NK-92 treated with Interleukin-12 subunit alpha and Interleukin-12 subunit beta, amount 100 ng/mL, for 24 hours (cell line): ENCODE data around the gene HTR2A.
"Not testable (repeated sequence)": the region's sequence is repeated elsewhere in the genome, so short reads cannot be mapped to it uniquely, and the experiment has no call there.

Source experiments
- DNase-seq: peaks from one replicate; lab custom pipeline; 2025; lab: John Stamatoyannopoulos, UW

The HTR2A gene

GRCh38 chr13:46804921-46805320, 91.9 kb downstream of the HTR2A start:
- not testable (repeated sequence) for DNase-seq

GRCh38 chr13:46804391-46804815, 92.5 kb downstream of the HTR2A start:
- no peak for DNase-seq

GRCh38 chr13:46803586-46803985, 93.3 kb downstream of the HTR2A start:
- no peak for DNase-seq

- no peak for DNase-seq
Measured at GRCh38 chr13:46801858-46802257, 95.0 kb downstream of the HTR2A start.

- no peak for DNase-seq
Measured at GRCh38 chr13:46799139-46799538, 97.7 kb downstream of the HTR2A start.

GRCh38 chr13:46797501-46798237, 99.2 kb downstream of the HTR2A start:
- no peak for DNase-seq

GRCh38 chr13:46796515-46797474, 100.1 kb downstream of the HTR2A start, which contains the start of gene ESD:
Gene ESD (minus strand): TSS chr13:46797161. CDS start chr13:46791413, 5,748 bp downstream.
- DNase-seq: no peak

GRCh38 chr13:46796129-46796514, 100.7 kb downstream of the HTR2A start:
- DNase-seq: no peak

GRCh38 chr13:46795321-46795720, 101.5 kb downstream of the HTR2A start:
- no peak for DNase-seq

GRCh38 chr13:46783504-46783903, 113.3 kb downstream of the HTR2A start:
- no peak for DNase-seq

- DNase-seq: no peak
Measured at GRCh38 chr13:46782691-46783090, 114.2 kb downstream of the HTR2A start.

- DNase-seq: no peak
Measured at GRCh38 chr13:46782066-46782465, 114.8 kb downstream of the HTR2A start.
